GM12892 (cell line): ENCODE measurements around the gene LEMD2.

Source experiments
- POLR2A ChIP-seq: IDR thresholded peaks from 2 replicates; pipeline ENCODE4 v1.6.1; 2011; ENCODE audit warnings: low read depth, low read length, control low read depth
- POLR2AphosphoS5 ChIP-seq: IDR thresholded peaks from 2 replicates; pipeline ENCODE4 v1.6.1; 2011; ENCODE audit warnings: low read depth, low read length, control low read depth
- TAF1 ChIP-seq: IDR thresholded peaks from 2 replicates; pipeline ENCODE4 v1.6.1; 2011; ENCODE audit warnings: low read depth, mild to moderate bottlenecking, control low read depth, low read length, borderline replicate concordance

DNA sequence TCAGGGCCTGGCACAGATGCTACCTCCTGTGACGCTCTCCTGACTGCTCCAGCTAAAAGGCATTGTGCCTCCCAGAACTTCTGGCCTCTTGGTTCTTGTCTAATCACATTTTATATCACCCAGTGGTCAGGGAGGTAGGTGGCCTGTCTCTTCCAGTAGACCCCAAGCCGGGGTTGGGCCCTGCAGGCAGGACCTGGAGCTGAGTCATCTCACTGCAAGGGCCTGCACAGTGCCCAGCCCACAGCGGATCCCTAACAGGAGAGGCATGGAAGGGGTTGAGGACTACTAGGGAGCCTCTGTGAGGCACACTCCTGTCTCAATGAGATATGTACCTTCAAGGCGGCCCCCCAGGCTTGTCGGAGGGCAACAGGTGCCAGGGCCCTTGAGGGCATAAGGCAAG, 6.4 kb downstream of the LEMD2 start:
- TF ChIP-seq POLR2AphosphoS5 (no peak), TAF1 (no peak), POLR2A (no peak)
